HCT116 (cell line): ENCODE results near the gene FBXL3. TPM values are rescaled to one million over a fixed set of nuclear protein-coding genes. Genes with fewer than 3 reads are reported as not detected.
"Not testable (repeated sequence)": the region's sequence is repeated elsewhere in the genome, so short reads cannot be mapped to it uniquely, and the experiment has no call there.

Experiments
- ATAC-seq: fragments of 200-7000 bp; cut with Tn5 transposase; 2 replicates; pipeline ENCODE4 v1.9.1; 2020; ENCODE audit warnings: mild to moderate bottlenecking, moderate library complexity
- BruUV-seq: library from RNA; stranded (reverse); fragments of 400-500 nt; replicated peaks from 2 replicates; lab custom pipeline; 2021; lab: Mats Ljungman, UMichigan
- CTCF ChIA-PET: fragments of 300-600 bp; sonication (Branson Sonifier 250); formaldehyde crosslinking; loops from one replicate; lab custom pipeline; 2021; ENCODE audit warnings: antibody characterized with exemption; lab: Charles Lee
- POLR2A ChIA-PET: fragments of 300-600, 350-600 bp; sonication (Branson Sonifier 250); formaldehyde crosslinking; loops from one replicate; lab custom pipeline; 2021; ENCODE audit warnings: antibody characterized with exemption; lab: Charles Lee
- RAD21 ChIA-PET, 2 experiments: fragments of 300-600 bp; sonication (Branson Sonifier 250); formaldehyde crosslinking; loops; one replicate each; lab custom pipeline; 2023; ENCODE audit warnings: low total read pairs in 2 of 2; ENCODE audit not compliant: uncharacterized antibody in 2 of 2, unreplicated experiment in 2 of 2, low non-redundant PET in 1 of 2; lab: Charles Lee
- DNase-seq: peaks from one replicate; pipeline ENCODE4 v3.0.0-alpha.2; 2010; ENCODE audit warnings: low read depth, low spot score
- H2AFZ ChIP-seq: fragments of 200-600 bp; shearing (Covaris generic), sonication (generic); 2 replicates; pipeline ENCODE4 v1.6.1; 2017; ENCODE audit warnings: low read depth, mixed run types, mixed read lengths, antibody characterized with exemption, low read length; ENCODE audit not compliant: poor library complexity, severe bottlenecking
- H3K27ac ChIP-seq: 2 replicates; pipeline ENCODE4 v1.5.1; 2012; ENCODE audit warnings: low read depth, low read length
- H3K27me3 ChIP-seq: fragments of 200-600 bp; sonication (generic); 2 replicates; pipeline ENCODE4 v1.6.1; 2016; ENCODE audit warnings: mixed run types, low read length, mixed read lengths; ENCODE audit not compliant: insufficient read depth
- H3K36me3 ChIP-seq, 2 experiments: fragments of 200-500 bp in 1 of 2; fragments of 200-600 bp in 1 of 2; sonication (Bioruptor generic) in 1 of 2; sonication (generic) in 1 of 2; 2 replicates each; pipeline versions ENCODE4 v1.5.1 to v1.6.1; 2014 to 2016; ENCODE audit warnings: low read length in 2 of 2, inconsistent platforms in 1 of 2, mixed read lengths in 1 of 2, mixed run types in 1 of 2; ENCODE audit not compliant: insufficient read depth in 2 of 2, control insufficient read depth in 1 of 2
- H3K4me1 ChIP-seq, 2 experiments: fragments of 200-600 bp in 1 of 2; sonication (generic) in 1 of 2; 2 replicates each; pipeline versions ENCODE4 v1.5.1 to v1.6.1; 2012 to 2017; ENCODE audit warnings: low read length in 2 of 2, inconsistent platforms in 1 of 2, mild to moderate bottlenecking in 1 of 2, mixed read lengths in 1 of 2, mixed run types in 1 of 2, moderate library complexity in 1 of 2; ENCODE audit not compliant: insufficient read depth in 2 of 2, control insufficient read depth in 1 of 2
- H3K4me2 ChIP-seq: fragments of 200-600 bp; sonication (generic); 2 replicates; pipeline ENCODE4 v1.6.1; 2017; ENCODE audit warnings: mixed run types, low read length, mixed read lengths
- H3K4me3 ChIP-seq, 2 experiments: fragments of 200-600 bp in 1 of 2; sonication (generic) in 1 of 2; replicated peaks in 1 of 2; 2 replicates each; pipeline ENCODE4 v1.5.1; 2011 to 2016; ENCODE audit warnings: low read length in 2 of 2, control low read depth in 1 of 2, low read depth in 1 of 2, mild to moderate bottlenecking in 1 of 2, mixed read lengths in 1 of 2, mixed run types in 1 of 2
- H3K79me2 ChIP-seq: fragments of 200-600 bp; sonication (generic); 2 replicates; pipeline ENCODE4 v1.6.1; 2017; ENCODE audit warnings: mild to moderate bottlenecking, mixed run types, low read length, moderate library complexity, mixed read lengths; ENCODE audit not compliant: insufficient read depth
- H3K9ac ChIP-seq: fragments of 200-600 bp; sonication (generic); 2 replicates; pipeline ENCODE4 v1.6.1; 2016; ENCODE audit warnings: low read length, mixed read lengths
- H3K9me2 ChIP-seq: fragments of 200-600 bp; sonication (generic), shearing (Covaris generic); 2 replicates; pipeline ENCODE4 v1.6.1; 2017; ENCODE audit warnings: mixed run types, mild to moderate bottlenecking, moderate library complexity; ENCODE audit not compliant: insufficient read depth
- H3K9me3 ChIP-seq, 2 experiments: fragments of 200-500 bp in 1 of 2; fragments of 200-600 bp in 1 of 2; sonication (Bioruptor generic) in 1 of 2; sonication (generic) in 1 of 2; 2 replicates each; pipeline ENCODE4 v1.6.1; 2014 to 2017; ENCODE audit warnings: low read length in 2 of 2, mixed read lengths in 2 of 2, inconsistent platforms in 1 of 2, low read depth in 1 of 2, mild to moderate bottlenecking in 1 of 2, mixed run types in 1 of 2, moderate library complexity in 1 of 2; ENCODE audit not compliant: control insufficient read depth in 1 of 2, insufficient read depth in 1 of 2
- H4K20me1 ChIP-seq: fragments of 200-600 bp; sonication (generic), shearing (Covaris generic); 2 replicates; pipeline ENCODE4 v1.6.1; 2017; ENCODE audit warnings: mixed run types, mild to moderate bottlenecking, moderate library complexity; ENCODE audit not compliant: insufficient read depth
- EZH2phosphoT487 ChIP-seq: fragments of 200-600 bp; IDR thresholded peaks from 2 replicates; pipeline ENCODE4 v1.6.1; 2018; ENCODE audit warnings: antibody characterized with exemption, borderline replicate concordance
- intact Hi-C: fragments of 100-400 bp; cut with micrococcal nuclease; formaldehyde crosslinking; loops from 2 replicates; pipeline ENCODE4 v1.10.0; 2022
- total RNA-seq: library from RNA; stranded (reverse); gene quantifications from one replicate; pipeline ENCODE4 v1.2.1, GENCODE V29; 2021; ENCODE audit not compliant: unreplicated experiment
- TF ChIP-seq, protein P1 (sequence below): IDR thresholded peaks from 2 replicates; pipeline ENCODE4 v1.6.1; 2011; ENCODE audit warnings: mild to moderate bottlenecking, low read length, moderate library complexity; ENCODE audit not compliant: insufficient replicate concordance; ENCODE audit errors: extremely low read depth

FBXL3 gene
- total RNA-seq, 1 experiment from 2014 or later = 24.0 TPM

DNA sequence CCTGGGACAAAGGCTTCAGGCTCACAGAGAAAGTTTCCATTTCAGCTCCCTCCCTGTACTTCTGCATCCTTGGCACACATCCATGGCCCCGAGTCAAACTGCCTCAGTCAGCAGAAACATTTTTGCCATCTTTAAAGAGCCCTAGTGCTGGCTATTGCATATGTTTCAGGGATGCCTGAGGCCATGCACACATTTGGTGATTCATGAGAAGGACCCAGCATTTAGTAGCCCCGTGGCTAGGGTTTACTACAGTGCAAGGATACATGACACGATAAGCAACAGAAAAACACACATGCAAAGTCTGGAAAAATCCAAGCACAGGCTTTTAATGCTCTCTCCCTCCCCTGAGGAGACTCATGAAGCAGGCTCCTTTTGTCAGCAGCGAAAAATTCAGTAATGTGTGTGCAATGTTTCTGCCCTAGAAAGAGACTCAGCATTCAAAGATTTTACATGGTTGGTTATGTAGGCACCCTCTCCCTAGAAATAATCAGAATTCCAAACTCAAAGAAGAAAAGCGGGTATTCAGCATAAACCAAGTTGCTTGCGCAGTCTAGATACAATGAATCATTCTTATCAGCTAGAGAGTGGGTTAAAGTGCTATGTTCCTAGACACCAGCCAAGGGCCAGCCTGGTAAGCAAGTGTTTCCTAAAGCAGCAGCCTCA lies 61.1 kb downstream of the FBXL3 start:
- TF ChIP-seq, protein P1, sequence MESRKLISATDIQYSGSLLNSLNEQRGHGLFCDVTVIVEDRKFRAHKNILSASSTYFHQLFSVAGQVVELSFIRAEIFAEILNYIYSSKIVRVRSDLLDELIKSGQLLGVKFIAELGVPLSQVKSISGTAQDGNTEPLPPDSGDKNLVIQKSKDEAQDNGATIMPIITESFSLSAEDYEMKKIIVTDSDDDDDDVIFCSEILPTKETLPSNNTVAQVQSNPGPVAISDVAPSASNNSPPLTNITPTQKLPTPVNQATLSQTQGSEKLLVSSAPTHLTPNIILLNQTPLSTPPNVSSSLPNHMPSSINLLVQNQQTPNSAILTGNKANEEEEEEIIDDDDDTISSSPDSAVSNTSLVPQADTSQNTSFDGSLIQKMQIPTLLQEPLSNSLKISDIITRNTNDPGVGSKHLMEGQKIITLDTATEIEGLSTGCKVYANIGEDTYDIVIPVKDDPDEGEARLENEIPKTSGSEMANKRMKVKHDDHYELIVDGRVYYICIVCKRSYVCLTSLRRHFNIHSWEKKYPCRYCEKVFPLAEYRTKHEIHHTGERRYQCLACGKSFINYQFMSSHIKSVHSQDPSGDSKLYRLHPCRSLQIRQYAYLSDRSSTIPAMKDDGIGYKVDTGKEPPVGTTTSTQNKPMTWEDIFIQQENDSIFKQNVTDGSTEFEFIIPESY = no peak
- TF ChIP-seq EZH2phosphoT487 = no peak
- TF ChIP-seq, all 23 proteins: peak for 0
- Histone ChIP-seq H3K9me2 (no peaks in the 10 kb centered on the region), H4K20me1 (no peaks in the 10 kb centered on the region), H3K9me3 (no peaks in the 10 kb centered on the region), H3K4me2 (no peak overlapping the region), H3K9ac (no peak overlapping the region), H3K4me3 (no peak overlapping the region), H2AFZ (no peak overlapping the region), H3K27me3 (no peaks in the 10 kb centered on the region), H3K4me1 (no peaks in the 10 kb centered on the region), H3K27ac (no peak overlapping the region), H3K36me3 (no peaks in the 10 kb centered on the region), H3K79me2 (no peaks in the 10 kb centered on the region)
- ChIA-PET POLR2A (no interaction called here), CTCF (no interaction called here), RAD21 (no interaction called here)
- intact Hi-C loops = no loop called here
- BruUV-seq = no TSS peak
- ATAC-seq (no peak), DNase-seq (no peak)

GRCh38 chr13:76959734-76960133 lies 67.2 kb downstream of the FBXL3 start:
- POLR2A ChIA-PET, H2AFZ ChIP-seq, CTCF ChIA-PET: not testable (repeated sequence)

More at GRCh38 chr13:76959734-76960133, 67.2 kb downstream of the FBXL3 start:
- H3K4me1 ChIP-seq, BruUV-seq, intact Hi-C loops, H3K4me3 ChIP-seq, H3K4me2 ChIP-seq, ATAC-seq, H3K9me3 ChIP-seq, H4K20me1 ChIP-seq, H3K36me3 ChIP-seq, DNase-seq, H3K27me3 ChIP-seq, RAD21 ChIA-PET, H3K9ac ChIP-seq, H3K27ac ChIP-seq, H3K9me2 ChIP-seq, H3K79me2 ChIP-seq: not testable (repeated sequence)
